Stimulated activated CD8-positive, alpha-beta memory T cell treated with anti-CD3 and anti-CD28 coated beads, Interleukin-4, amount 100 ng/mL, for 24 hours (primary cell): Measurements from ENCODE around the gene PSEN1.

Experiments
- DNase-seq: peaks from one replicate; pipeline ENCODE4 v3.0.0-alpha.2; 2020; ENCODE audit warnings: low read depth

Gene PSEN1

DNA sequence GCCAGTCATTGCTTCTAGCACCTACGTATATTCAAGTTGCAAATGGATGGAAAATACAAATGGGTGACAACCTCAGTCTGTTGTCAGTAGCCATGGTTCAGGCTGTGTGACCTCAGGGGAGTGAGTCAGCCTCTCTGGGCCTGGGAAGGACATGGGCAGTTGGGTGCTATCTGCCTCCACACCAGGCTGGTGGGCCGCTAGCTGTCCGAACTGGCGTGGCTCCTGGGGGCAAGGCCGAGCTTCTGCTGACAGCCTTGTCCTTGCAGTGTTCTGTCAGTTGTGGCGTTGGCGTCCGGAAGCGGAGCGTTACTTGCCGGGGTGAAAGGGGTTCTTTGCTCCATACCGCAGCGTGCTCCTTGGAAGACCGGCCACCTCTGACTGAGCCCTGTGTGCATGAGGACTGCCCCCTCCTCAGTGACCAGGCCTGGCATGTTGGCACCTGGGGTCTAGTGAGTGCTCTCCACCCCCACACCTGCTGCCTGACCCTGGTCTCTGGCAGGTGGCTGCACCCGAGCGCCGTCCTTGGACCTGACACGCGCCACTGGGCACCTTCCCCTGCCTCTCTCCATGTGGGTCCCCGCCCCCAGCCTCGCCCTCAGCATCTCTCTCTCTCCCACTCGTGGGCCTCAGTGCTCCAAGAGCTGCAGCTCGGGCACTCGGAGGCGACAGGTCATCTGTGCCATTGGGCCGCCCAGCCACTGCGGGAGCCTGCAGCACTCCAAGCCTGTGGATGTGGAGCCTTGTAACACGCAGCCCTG, 118.1 kb downstream of the PSEN1 start:
- no peak for DNase-seq

DNA sequence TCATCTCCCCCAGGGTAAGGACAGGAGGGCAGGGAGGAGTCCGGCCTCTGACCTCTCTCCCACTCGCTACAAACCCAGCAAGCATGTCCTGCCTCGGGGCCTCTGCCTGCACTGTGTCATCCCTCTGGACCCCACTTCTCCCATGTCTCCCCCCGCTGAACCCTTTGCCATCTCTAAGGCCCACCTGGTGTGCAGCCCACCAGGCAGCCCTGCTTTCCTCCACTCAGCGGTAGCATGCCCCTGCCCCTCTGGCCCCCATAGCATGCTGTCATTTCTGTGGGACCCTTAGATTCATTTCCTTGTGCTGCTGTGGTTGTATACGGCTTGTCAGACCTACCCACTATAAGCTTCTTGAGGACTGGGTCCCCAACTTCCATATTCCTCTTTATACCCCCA, 118.7 kb downstream of the PSEN1 start:
- no peak for DNase-seq

- DNase-seq: no peak
Observed at GRCh38 chr14:73255693-73256225, 119.5 kb downstream of the PSEN1 start.

GRCh38 chr14:73258076-73258475, 121.8 kb downstream of the PSEN1 start:
- DNase-seq: no peak

GRCh38 chr14:73258845-73259611, 122.7 kb downstream of the PSEN1 start:
- no peak for DNase-seq

GRCh38 chr14:73259837-73260236, 123.5 kb downstream of the PSEN1 start:
- DNase-seq: no peak

DNA sequence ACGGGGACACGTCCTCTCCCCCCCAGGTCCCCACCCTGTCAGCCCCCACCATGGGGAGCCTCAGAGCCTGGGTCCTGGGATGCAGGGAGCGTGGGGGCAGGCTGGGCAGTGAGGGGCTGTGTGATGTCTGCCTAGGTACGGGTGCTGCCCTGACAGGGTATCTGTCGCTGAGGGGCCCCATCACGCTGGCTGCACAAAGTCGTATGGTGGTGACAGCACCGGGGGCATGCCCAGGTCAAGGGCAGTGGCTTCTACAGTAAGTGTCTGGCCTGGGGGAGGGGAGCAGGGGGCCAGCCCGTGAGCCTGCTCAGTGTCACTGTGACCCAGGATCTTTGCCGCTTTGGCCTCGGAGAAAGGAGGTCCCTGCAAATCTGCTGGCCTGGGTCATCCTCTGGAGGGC, 124.3 kb downstream of the PSEN1 start:
- DNase-seq: no peak

GRCh38 chr14:73261075-73261474, 124.8 kb downstream of the PSEN1 start:
- no peak for DNase-seq

DNA sequence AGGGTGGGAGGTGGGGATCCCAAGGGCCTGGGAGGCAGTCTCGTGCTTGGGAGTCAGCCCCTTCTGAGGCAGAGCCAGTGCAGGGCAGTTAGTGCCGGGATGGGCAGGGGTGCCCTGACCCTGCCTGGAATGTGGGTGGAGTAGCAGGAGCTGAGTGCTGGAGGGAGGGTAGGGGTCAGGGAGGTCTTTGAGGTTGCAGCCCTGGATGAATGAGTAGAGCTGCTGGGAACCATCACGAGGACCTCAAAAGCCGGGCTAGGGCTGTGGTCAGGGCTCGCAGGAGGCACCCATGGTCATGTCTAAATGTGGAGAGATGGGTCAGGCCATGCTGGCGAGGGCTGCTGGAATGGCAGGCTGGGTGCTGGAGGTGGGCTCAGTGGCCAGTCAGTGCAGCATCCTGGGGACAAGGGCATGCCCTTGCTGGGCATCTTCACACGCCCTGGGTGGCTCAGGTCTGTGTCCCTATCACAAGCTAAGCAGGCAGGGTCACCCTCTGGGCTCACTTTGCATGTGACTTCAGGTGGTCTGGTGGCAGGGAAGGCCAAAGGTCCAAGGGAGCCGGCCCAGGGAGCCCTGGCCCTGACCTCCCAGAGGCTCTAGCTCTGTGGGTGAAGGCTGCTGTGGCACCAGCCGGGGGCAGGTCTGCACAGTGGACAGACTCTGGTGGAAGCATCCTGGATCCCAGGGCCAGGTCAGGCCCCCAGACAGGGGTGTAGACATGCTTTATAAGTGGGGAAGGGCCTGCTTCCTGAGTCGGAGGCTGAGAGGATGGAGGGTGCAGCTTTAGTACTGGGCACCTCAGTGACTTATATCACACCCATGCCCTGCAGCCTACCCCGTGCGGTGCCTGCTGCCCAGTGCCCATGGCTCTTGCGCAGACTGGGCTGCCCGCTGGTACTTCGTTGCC, 125.5 kb downstream of the PSEN1 start:
- no peak for DNase-seq

GRCh38 chr14:73262427-73263183, 126.3 kb downstream of the PSEN1 start:
- no peak for DNase-seq

DNA sequence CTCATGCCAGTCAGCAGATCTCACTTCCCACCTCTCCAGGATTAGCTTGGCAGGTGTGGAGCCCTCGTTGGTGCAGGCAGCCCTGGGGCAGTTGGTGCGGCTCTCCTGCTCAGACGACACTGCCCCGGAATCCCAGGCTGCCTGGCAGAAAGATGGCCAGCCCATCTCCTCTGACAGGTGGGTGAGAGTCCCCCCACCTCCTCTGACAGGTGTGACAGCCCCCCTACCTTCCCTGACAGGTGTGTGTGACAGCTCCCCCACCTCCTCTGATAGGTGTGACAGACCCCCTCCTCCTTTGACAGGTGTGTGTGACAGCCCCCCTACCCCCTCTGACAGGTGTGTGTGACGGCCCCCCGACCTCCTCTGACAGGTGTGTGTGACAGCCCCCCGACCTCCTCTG, 127.3 kb downstream of the PSEN1 start:
- no peak for DNase-seq

- DNase-seq: no peak
Observed at GRCh38 chr14:73264080-73264884, 128.0 kb downstream of the PSEN1 start.

GRCh38 chr14:73264885-73265720, 128.8 kb downstream of the PSEN1 start:
- no peak for DNase-seq

- DNase-seq: no peak
Observed at GRCh38 chr14:73265721-73266046, 129.4 kb downstream of the PSEN1 start.

DNA sequence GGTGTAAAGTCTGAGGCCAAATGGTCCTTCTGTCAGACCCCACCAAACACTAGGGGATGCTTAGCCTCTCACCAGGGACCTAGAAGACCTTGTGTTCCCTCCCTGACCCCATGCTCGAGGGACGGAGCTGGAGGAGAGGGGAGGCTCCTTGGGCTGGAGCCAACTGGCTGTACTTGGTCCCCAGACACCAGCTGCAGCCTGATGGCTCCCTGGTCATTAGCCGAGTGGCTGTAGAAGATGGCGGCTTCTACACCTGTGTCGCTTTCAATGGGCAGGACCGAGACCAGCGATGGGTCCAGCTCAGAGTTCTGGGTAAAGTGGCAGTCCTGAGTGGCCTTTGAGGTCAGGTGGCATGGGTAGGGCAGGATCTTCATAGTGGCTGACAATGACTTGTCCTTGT, 130.0 kb downstream of the PSEN1 start:
- no peak for DNase-seq

DNA sequence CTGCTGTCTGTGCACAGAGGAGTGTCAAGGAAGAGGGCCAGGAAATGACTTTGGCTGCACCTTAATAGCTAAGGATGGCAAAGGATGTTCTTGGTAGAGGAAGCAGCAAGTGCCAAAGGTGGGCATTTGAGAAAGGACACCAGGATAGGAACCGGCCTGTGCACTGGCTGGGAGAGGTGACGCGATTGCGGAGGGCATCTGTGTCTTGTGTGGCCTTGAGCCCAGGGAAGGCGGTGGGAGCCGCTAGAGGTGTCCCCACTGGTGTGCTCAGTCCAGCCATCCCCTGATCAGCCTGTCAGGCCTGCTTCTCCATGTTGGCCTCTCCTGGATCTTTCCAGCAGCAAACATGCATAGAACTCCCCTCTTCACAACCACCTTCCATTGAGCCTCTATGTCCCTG, 131.2 kb downstream of the PSEN1 start:
- no peak for DNase-seq

GRCh38 chr14:73269729-73270531, 133.6 kb downstream of the PSEN1 start:
- no peak for DNase-seq

- no peak for DNase-seq
Observed at GRCh38 chr14:73272393-73272792, 136.1 kb downstream of the PSEN1 start.
